NT2/D1 (cell line): ENCODE data around the gene GPATCH2.

Experiments
- YY1 ChIP-seq: IDR thresholded peaks from 2 replicates; pipeline ENCODE4 v1.6.1; 2011; ENCODE audit not compliant: insufficient read length, insufficient read depth
- ZNF274 ChIP-seq: IDR thresholded peaks from 2 replicates; pipeline ENCODE4 v1.6.1; 2011; ENCODE audit warnings: mild to moderate bottlenecking, low read depth, low read length

DNA sequence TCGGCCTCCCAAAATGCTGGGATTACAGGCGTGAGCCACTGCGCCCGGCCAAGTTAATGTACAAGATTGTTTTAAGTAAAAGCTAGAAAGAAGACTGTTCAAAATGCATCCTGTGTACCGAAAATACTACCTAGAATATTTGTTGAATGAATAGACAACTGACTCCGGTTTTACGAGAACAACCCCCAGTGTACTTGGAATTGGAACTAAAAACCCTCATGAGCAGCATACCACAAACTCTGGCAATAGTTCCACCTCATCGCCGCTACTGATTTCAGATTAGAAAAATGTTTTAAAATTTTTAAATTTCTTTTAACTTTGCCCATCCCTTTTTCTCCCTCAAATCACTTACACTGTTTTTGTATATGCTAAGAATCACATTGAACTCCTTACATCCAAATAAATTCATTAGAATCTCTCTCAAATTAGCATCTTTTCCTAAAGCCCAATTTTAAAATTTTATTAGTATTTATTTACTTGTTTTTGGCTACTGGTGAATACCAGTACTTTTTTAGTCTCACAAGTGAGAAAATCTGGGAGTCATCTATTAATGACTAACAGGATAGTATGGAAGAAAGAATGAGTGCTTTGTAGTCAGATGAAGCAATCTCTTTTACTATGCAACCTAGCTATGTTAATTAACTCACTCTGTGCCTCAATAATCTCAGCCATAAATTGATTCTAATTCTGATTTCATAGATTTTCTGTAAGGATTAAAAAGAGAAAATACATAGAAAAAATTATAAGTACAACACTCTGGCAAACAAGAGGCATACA, 95.1 kb downstream of the GPATCH2 start:
- TF ChIP-seq YY1 (no peak), ZNF274 (no peak)
